ENCODE data around the gene DAPP1. TPM values are rescaled to one million over a fixed set of nuclear protein-coding genes. Genes with fewer than 3 reads are reported as not detected.

Gene DAPP1
- total and polyA plus RNA-seq, 2 of the 4 experiments (the other 2 are of a cell fraction) = not detected

DNA sequence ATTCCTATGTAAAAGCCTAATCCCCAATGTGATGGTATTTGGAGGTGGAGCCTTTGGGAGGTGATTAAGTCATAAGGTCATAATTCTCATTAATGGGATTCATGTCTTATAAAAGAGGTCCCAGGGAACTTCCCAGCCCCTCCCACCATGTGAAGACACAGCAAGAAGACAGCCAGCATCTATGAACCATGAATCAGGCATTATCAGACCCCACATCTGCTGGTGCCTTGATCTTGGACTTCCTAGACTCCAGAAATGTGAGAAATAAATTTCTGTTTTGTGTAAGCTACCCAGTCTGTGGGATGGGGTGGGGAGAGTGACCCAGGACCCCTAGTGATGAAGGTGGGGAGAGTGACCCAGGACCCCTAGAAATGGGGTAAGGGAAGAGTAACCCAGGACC, 6.1 kb upstream of the DAPP1 start:
- H2BK20ac ChIP-seq (ENCODE audit: low read depth, low read length) = no peak overlapping the region
- peaks cover 2% of the 10 kb centered on the region; the same call in 1 of the 2 replicates for H3K27me3 ChIP-seq (ENCODE audit: control insufficient read depth, insufficient read depth, low read length)
- no peak overlapping the region for H3K4me2 ChIP-seq (ENCODE audit: low read depth, low read length)
- intact Hi-C loops (cut with micrococcal nuclease) = loop anchor here (5.0 to 10.0 kb wide), 3 partner anchors 77 to 254 kb away; partner anchors contain the start of gene DNAJB14
- TF ChIP-seq FOS (IDR thresholded peaks at IDR 0.05; ENCODE audit: low read depth, low read length) = no peak
- TF ChIP-seq CEBPB (IDR thresholded peaks at IDR 0.05; ENCODE audit: low read depth, low read length) = no peak
- TF ChIP-seq MXI1 (IDR thresholded peaks at IDR 0.05; ENCODE audit: borderline replicate concordance, low read depth, low read length) = no peak
- no peak for TF ChIP-seq BHLHE40 (IDR thresholded peaks at IDR 0.05; ENCODE audit: low read depth, low read length)
- TF ChIP-seq RCOR1 (IDR thresholded peaks at IDR 0.05; ENCODE audit: insufficient replicate concordance, low read length) = no peak
- in situ Hi-C loops (cut with MboI; ENCODE audit: low sequenced_read_pairs) = no loop called here
- H2AK5ac ChIP-seq (ENCODE audit: low read depth, low read length) = no peak overlapping the region
- H3K36me3 ChIP-seq (ENCODE audit: control insufficient read depth, insufficient read depth, low read length) = no peaks in the 10 kb centered on the region
- no peak overlapping the region for H2BK5ac ChIP-seq (ENCODE audit: low read depth, low read length, poor library complexity, severe bottlenecking)
- H3K18ac ChIP-seq (ENCODE audit: low read depth, low read length) = no peak overlapping the region
- POLR2A ChIA-PET (ENCODE audit: unreplicated experiment) = no interaction called here
- no peak overlapping the region for H3K4me3 ChIP-seq (ENCODE audit: insufficient read depth, low read depth, low read length)
- H4K5ac ChIP-seq (ENCODE audit: low read depth, low read length) = no peak overlapping the region
- H3K4me1 ChIP-seq (ENCODE audit: control insufficient read depth, insufficient read depth, low read length) = no peaks in the 10 kb centered on the region
- no peak overlapping the region for H4K91ac ChIP-seq (ENCODE audit: insufficient read depth, low read depth, low read length)
- CTCF ChIA-PET = no interaction called here
- no peak overlapping the region for H2AK9ac ChIP-seq (replicated peaks; ENCODE audit: low read depth, low read length, poor library complexity)
- H3K9me1 ChIP-seq (ENCODE audit: insufficient read depth, low read length) = no peaks in the 10 kb centered on the region
- H3K14ac ChIP-seq (replicated peaks; ENCODE audit: low read depth, low read length) = no peak overlapping the region
- dilution Hi-C loops (cut with HindIII; ENCODE audit: low sequenced_read_pairs, unreplicated experiment) = no loop called here
- no peak overlapping the region for H3K9ac ChIP-seq (ENCODE audit: low read depth, low read length)
- no peak for ATAC-seq (ENCODE audit: low read depth)
- no peaks in the 10 kb centered on the region for H4K20me1 ChIP-seq (ENCODE audit: insufficient read depth, low read length)
- H2AFZ ChIP-seq (replicated peaks; ENCODE audit: low read length, poor library complexity) = no peak overlapping the region
- no peak overlapping the region for H3K4ac ChIP-seq (ENCODE audit: low read depth, low read length)
- H2BK15ac ChIP-seq (ENCODE audit: low read depth, low read length) = no peak overlapping the region
- no TSS peak for BruUV-seq (replicated peaks)
- DNase-seq = no peak
- H3K56ac ChIP-seq (ENCODE audit: extremely low read depth, insufficient read depth, low read length) = no peak overlapping the region
- H3K27ac ChIP-seq (ENCODE audit: insufficient read depth, low read length) = no peak overlapping the region
- H3K9me3 ChIP-seq (ENCODE audit: control insufficient read depth, insufficient read depth, low read length) = no peaks in the 10 kb centered on the region
- H3K23ac ChIP-seq (ENCODE audit: low read depth, low read length) = no peak overlapping the region
- H3K79me1 ChIP-seq (ENCODE audit: low read depth in 1 of 2, low read length in 2 of 2) = no peaks in the 10 kb centered on the region
- H4K8ac ChIP-seq (ENCODE audit: low read depth in 2 of 2, low read length in 2 of 2) = no peak overlapping the region
- no peak overlapping the region for H2BK120ac ChIP-seq (ENCODE audit: low read depth, low read length)
